Choroid plexus epithelial cell (primary cell): ENCODE measurements around the gene CDC14B.
"Not testable (repeated sequence)": the region's sequence is repeated elsewhere in the genome, so short reads cannot be mapped to it uniquely, and the experiment has no call there.

Experiments
- DNase-seq: peaks from one replicate; pipeline ENCODE4 v3.0.0-alpha.2; 2010; ENCODE audit warnings: low read depth
- H3K4me3 ChIP-seq: 2 replicates; pipeline ENCODE4 v1.5.1; 2011; ENCODE audit warnings: low read depth, mild to moderate bottlenecking, control low read depth, low read length, moderate library complexity
- CTCF ChIP-seq: conservative IDR thresholded peaks from 2 replicates; pipeline ENCODE4 v1.5.1; 2011; ENCODE audit warnings: low read depth, mild to moderate bottlenecking, control low read depth, inconsistent platforms, low read length, moderate library complexity

CDC14B gene

GRCh38 chr9:96619491-96620180 is at the start of gene CDC14B:
TSS of gene CDC14B (minus strand) at chr9:96619843. CDS start at chr9:96619378, 465 bp downstream.
- TF ChIP-seq CTCF: no peak
- peak within 1 kb of the TSS; percentile 73 for H3K4me3 ChIP-seq
- peak; percentile 91 for DNase-seq

GRCh38 chr9:96668868-96669534 is 49.4 kb upstream of the CDC14B start:
- no peak overlapping the region for H3K4me3 ChIP-seq
- no peak for DNase-seq
- TF ChIP-seq CTCF: no peak

GRCh38 chr9:96667363-96667728 is 47.7 kb upstream of the CDC14B start:
- TF ChIP-seq CTCF: no peak
- no peak for DNase-seq

GRCh38 chr9:96666653-96667362 is 47.2 kb upstream of the CDC14B start:
- peak; percentile 91 for DNase-seq
- H3K4me3 ChIP-seq: not testable (repeated sequence)
- peak; percentile 73 for TF ChIP-seq CTCF

More at GRCh38 chr9:96667363-96667728, 47.7 kb upstream of the CDC14B start:
- no peak overlapping the region for H3K4me3 ChIP-seq

- no peak overlapping the region for H3K4me3 ChIP-seq
These were observed 46.1 kb upstream of the CDC14B start for GRCh38 chr9:96665789-96666188.

GRCh38 chr9:96663506-96664120 is 44.0 kb upstream of the CDC14B start:
- peak; percentile 24 for DNase-seq
- no peak overlapping the region for H3K4me3 ChIP-seq
- TF ChIP-seq CTCF: no peak

More at GRCh38 chr9:96665789-96666188, 46.1 kb upstream of the CDC14B start:
- TF ChIP-seq CTCF: no peak
- DNase-seq: no peak
